Middle frontal gyrus (tissue), 1 donor: ENCODE data around the gene RAB3IL1.
"Not testable (repeated sequence)": the region's sequence is repeated elsewhere in the genome, so short reads cannot be mapped to it uniquely, and the experiment has no call there.

Experiments
- DNase-seq: peaks from one replicate; pipeline ENCODE4 v3.0.0-alpha.2; 2015; ENCODE audit warnings: low spot score; ENCODE audit errors: extremely low spot score

RAB3IL1 gene

GRCh38 chr11:61887839-61888494, 29.4 kb downstream of the RAB3IL1 start:
- no peak for DNase-seq

- DNase-seq, result no peak
These were observed 30.7 kb downstream of the RAB3IL1 start for GRCh38 chr11:61886643-61887042.

DNA sequence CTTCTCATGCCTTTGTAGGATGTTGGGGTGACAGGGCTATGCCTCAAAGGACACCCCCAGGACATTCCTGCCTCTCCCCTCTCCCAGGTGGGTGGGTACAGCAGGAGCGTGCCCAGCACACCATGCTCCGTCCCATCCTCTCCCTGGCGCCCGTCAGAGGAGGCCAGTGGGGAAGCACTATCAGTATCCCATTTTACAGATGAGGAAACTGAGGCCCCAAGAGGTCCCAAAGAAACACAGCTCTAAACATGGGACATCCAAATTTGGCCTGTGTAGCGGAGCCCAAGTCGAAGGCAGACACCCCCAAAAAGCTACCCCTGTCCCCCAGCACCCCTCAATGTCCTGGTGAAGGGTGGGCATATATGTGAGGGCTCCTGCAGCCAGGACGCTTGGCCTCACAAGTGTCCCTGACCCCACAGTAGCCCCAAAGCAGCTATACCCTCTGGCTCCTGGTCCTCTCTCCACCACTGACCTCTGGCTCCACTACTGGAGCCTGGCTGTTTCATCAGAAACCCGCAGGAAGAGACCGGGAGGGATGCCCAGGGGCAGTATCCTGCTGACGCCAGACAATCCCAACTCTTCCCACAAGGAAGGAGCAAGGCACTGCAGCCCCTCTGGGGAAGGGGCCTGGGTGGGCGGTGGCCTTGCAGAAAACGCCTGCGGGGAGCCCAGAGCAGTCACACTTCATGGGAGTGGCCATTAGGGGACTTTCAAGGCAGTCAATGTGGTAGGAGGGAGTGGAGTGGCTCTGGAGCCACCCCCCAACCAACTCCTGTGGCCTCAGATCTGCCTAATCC, 31.4 kb downstream of the RAB3IL1 start:
- no peak for DNase-seq

DNA sequence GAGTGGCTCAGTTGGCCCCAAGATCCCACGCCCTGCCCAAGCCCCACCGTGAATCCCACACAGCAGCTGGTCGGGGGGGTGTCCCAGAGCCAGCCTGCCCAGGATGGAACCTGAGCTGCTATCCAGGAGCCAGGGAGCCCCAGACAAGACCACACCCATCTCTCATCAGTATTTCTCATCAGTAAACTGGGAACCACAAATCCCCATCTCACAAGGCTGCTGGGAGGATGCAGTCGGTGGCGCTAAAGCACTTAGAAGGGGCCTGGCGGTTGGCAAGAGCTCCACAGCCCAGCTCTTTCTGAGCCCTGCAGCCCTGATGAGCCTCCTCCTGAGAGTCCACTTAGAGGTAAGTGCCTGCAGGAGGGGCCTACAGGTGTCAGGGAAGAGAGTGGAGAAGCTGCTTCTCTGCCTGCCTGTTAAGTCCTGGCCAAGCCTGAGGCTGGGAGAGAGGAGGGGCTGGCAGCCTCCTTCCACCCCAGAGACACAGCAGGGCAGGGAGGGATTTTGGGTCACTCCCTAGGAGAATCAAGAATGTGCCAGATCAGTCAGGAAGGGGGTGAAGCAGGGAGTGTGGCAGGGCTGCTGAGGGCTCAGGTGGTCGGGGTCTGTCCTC, 32.1 kb downstream of the RAB3IL1 start:
- DNase-seq, result no peak

GRCh38 chr11:61883947-61884346, 33.4 kb downstream of the RAB3IL1 start:
- DNase-seq, result no peak

GRCh38 chr11:61883327-61883726, 34.0 kb downstream of the RAB3IL1 start:
- DNase-seq, result no peak

DNA sequence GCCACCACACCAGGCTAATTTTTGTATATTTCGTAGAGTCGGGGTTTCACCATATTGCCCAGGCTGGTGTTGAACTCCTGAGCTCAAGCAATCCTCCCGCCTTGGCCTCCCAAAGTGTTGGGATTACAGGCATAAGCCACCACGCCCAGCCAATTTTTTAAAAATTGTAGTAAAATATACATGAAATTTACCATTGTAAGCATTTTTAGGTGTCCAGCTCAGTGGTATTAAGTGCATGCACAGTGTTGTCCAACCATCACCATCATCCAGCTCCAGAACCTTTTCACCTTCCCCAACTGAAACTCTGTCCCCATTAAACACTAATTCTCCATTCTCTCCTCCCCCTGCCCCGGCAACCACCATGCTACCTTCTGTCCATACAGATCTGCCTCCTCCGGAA, 34.5 kb downstream of the RAB3IL1 start:
- no peak for DNase-seq

GRCh38 chr11:61882267-61882666, 35.1 kb downstream of the RAB3IL1 start:
- DNase-seq, result not testable (repeated sequence)

- DNase-seq, result no peak
These were observed 36.0 kb downstream of the RAB3IL1 start for GRCh38 chr11:61881397-61881796.

GRCh38 chr11:61880454-61880853, 36.9 kb downstream of the RAB3IL1 start:
- no peak for DNase-seq

DNA sequence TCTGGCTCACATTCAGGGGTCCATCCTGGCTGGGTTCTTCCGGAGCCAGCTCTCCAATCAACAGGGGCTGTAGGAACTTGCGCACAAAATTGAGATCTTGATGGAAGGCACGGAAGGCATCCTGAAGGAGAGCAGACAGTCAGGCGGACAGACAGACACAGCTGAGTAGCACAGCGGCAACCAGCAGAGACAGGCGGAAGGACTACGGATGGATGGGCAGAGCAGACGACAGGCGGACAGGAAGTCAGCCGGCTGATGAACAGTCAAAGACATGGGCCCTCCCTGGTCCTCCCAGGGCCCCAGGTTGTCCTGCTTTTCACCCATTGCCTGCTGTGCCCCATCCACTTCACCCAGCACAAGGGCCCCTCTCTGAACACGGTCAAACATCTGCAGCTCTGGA, 37.3 kb downstream of the RAB3IL1 start:
- no peak for DNase-seq

- no peak for DNase-seq
These were observed 38.2 kb downstream of the RAB3IL1 start for GRCh38 chr11:61879152-61879551.

DNA sequence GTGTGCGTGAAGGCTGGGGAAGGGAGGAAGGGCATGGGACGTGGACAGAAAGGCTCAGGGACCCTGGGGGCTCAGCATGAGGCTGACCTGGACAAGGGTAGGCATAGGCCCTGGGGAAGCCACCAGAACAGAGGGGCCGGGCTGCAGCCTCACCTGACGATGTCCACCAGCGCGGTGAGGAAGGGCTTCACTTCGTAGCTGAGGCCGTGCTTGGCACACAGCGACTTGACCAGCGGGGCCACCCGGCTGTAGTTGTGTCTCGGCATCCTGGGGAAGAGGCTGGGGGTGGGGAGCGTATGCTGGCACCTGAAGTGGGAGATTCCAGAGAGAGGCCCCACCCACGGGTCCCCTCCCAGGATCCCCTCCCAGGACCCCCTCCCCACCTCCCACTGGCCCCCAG, 41.7 kb downstream of the RAB3IL1 start:
- no peak for DNase-seq

- no peak for DNase-seq
These were observed 42.5 kb downstream of the RAB3IL1 start for GRCh38 chr11:61874853-61875252.

GRCh38 chr11:61874377-61874809, 43.0 kb downstream of the RAB3IL1 start:
- no peak for DNase-seq

GRCh38 chr11:61873588-61874376, 43.6 kb downstream of the RAB3IL1 start:
- no peak for DNase-seq

DNA sequence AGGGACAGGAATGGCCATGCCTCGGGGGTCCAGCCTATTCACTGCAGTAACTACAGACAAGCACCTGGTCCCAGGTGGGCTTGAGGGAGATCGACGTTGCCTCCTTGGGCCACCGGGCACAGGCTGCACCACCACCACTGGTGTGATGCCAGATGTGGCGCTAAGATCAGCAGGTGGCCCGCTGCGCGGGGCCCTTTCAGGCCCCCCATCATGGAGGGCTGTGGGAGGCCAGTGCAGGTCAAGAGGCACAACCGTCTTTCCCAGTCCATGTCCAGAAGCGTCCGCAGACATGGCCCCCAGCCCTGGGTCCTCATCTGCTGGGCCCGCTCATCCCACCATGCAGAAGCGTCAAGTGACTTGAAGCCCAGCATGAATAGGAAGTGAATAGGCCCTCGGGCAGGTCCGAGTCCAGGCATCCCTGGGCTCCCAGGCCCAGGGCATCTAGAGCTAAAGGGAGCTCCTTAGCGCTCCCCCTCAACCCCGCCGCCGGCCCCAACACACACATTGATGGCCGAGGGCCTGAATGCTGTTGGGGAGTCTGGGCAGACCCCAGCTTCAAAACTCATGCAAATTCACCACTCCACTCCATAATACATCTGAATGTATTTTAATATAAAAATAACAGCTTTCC, 44.3 kb downstream of the RAB3IL1 start:
- no peak for DNase-seq

GRCh38 chr11:61871158-61871597, 46.2 kb downstream of the RAB3IL1 start:
- peak; percentile 60 for DNase-seq

DNA sequence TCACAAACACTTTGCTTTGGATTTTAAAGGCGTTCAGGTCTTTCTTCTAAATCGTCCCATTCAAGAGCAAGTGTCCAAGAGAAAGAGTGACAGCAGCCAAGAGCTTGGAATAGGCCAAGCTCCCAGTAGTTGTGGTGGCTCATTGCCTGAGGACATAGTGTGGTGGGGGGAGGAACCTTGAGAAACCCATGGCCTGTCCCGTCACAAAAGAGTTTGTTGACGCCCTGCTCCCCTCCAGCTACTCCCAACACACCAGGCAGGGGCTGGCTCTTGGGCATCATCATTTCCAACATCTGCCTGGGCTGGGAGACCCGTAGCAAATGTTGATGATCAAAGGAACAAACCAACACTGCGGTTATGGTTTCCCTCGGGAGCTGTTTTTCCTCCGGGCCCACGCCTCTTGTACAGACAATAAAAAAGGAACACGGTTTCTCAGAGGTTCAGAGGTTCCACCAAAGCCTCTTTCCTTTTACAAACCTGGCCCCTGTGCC, 46.8 kb downstream of the RAB3IL1 start:
- no peak for DNase-seq

DNA sequence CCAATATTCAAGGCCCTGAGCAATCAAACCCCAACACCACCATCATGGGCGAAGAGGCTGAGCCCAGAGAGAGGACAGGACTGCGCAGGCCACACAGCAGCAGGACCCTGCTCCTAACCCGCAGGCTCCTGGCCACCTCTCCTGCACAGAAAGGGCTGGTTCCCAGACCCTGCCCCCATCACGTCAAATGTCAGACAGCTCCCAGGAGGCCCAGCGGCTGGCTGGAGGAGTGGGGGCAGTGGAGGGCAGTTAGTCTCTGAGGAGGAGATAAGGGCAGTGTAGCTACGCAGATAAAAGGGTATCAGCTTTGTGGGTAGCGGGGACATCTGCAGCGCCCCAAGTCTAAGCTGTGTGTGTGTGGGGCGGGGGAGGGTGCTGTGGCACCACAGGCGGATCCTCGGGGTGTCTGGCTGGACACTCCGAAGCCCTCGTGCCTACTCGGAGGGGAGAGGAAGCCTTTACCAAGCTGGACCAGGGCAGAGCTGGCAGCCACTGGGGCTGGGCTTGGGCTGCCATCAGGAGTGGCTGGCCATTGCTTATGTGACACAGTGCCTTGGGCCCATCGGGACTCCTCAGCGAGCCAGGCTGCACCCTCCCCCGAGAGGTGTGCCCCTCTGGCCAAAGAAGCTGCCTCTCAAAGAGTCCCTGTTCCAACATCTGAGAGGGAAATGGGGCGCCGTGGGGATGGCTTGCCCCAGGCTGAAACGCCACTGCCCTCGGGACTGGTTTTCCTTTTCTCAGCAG, 47.5 kb downstream of the RAB3IL1 start:
- no peak for DNase-seq
